Endothelial cell of umbilical vein (primary cell): ENCODE results near the gene GSTM4. TPM values are rescaled to one million over a fixed set of nuclear protein-coding genes. Genes with fewer than 3 reads are reported as not detected.

Experiments
- BruUV-seq: library from RNA; stranded (reverse); fragments of 400-500 nt; replicated peaks from 2 replicates; lab custom pipeline; 2021; lab: Mats Ljungman, UMichigan
- CTCF ChIA-PET: fragments of 300-600, 350-600 bp; sonication (Branson Sonifier 250); formaldehyde crosslinking; loops from one replicate; lab custom pipeline; 2021; ENCODE audit warnings: antibody characterized with exemption, inconsistent platforms; lab: Charles Lee
- POLR2A ChIA-PET: fragments of 300-600, 350-600 bp; sonication (Branson Sonifier 250); formaldehyde crosslinking; loops from one replicate; lab custom pipeline; 2021; ENCODE audit warnings: antibody characterized with exemption, inconsistent platforms; lab: Charles Lee
- DNase-seq: peaks from one replicate; pipeline ENCODE4 v3.0.0-alpha.2; 2011; ENCODE audit warnings: low read depth, low spot score
- FAIRE-seq: peaks from 2 replicates; lab custom pipeline; 2011; peaks lifted over from hg19 to GRCh38; lab: Jason Lieb, UNC
- H2AFZ ChIP-seq: 2 replicates; pipeline ENCODE4 v1.6.0; 2012; ENCODE audit warnings: low read depth, low read length, control low read depth, inconsistent platforms
- H3K27ac ChIP-seq: 2 replicates; pipeline ENCODE4 v1.5.1; 2011; ENCODE audit warnings: low read depth, mild to moderate bottlenecking, control low read depth, low read length, moderate library complexity; ENCODE audit not compliant: insufficient read depth
- H3K27me3 ChIP-seq, 2 experiments: 2 replicates each; pipeline versions ENCODE4 v1.6.0 to v1.6.1; 2011; ENCODE audit warnings: low read length in 2 of 2, mixed read lengths in 1 of 2; ENCODE audit not compliant: control insufficient read depth in 2 of 2, insufficient read depth in 2 of 2
- H3K36me3 ChIP-seq, 2 experiments: 2 replicates in 1 of 2; 3 replicates in 1 of 2; pipeline ENCODE4 v1.5.1; 2011; ENCODE audit warnings: low read length in 2 of 2, mild to moderate bottlenecking in 1 of 2, moderate library complexity in 1 of 2; ENCODE audit not compliant: control insufficient read depth in 2 of 2, insufficient read depth in 2 of 2; ENCODE audit errors: extremely low read depth in 1 of 2
- H3K4me1 ChIP-seq: 3 replicates; pipeline ENCODE4 v1.5.1; 2011; ENCODE audit warnings: mild to moderate bottlenecking, low read length; ENCODE audit not compliant: control insufficient read depth, insufficient read depth; ENCODE audit errors: extremely low read depth
- H3K4me2 ChIP-seq: 2 replicates; pipeline ENCODE4 v1.6.1; 2011; ENCODE audit warnings: low read length, control low read depth, mixed read lengths; ENCODE audit not compliant: insufficient read depth
- H3K4me3 ChIP-seq, 3 experiments: fragments of 200-600 bp in 1 of 3; sonication (generic), shearing (Covaris generic) in 1 of 3; replicated peaks in 1 of 3; 2 replicates each; pipeline ENCODE4 v1.5.1; 2011 to 2016; ENCODE audit warnings: control low read depth in 3 of 3, low read length in 3 of 3, mild to moderate bottlenecking in 2 of 3, inconsistent platforms in 1 of 3, low read depth in 1 of 3, moderate library complexity in 1 of 3; ENCODE audit not compliant: insufficient read depth in 1 of 3
- H3K79me2 ChIP-seq: 2 replicates; pipeline ENCODE4 v1.6.0; 2012; ENCODE audit warnings: low read length, inconsistent platforms; ENCODE audit not compliant: control insufficient read depth, insufficient read depth
- H3K9ac ChIP-seq: replicated peaks from 2 replicates; pipeline ENCODE3; 2011; ENCODE audit warnings: low read length, control low read depth; ENCODE audit not compliant: insufficient read depth; ENCODE audit errors: extremely low read depth
- H3K9me1 ChIP-seq: replicated peaks from 3 replicates; pipeline ENCODE4 v1.6.0; 2011; ENCODE audit warnings: mild to moderate bottlenecking, low read length; ENCODE audit not compliant: control insufficient read depth, insufficient read depth; ENCODE audit errors: extremely low read depth
- H3K9me3 ChIP-seq: replicated peaks from 2 replicates; pipeline ENCODE4 v1.5.1; 2012; ENCODE audit warnings: low read length, inconsistent platforms; ENCODE audit not compliant: control insufficient read depth, insufficient read depth
- H4K20me1 ChIP-seq: replicated peaks from 2 replicates; pipeline ENCODE3; 2011; ENCODE audit warnings: mild to moderate bottlenecking, low read length; ENCODE audit not compliant: control insufficient read depth, insufficient read depth; ENCODE audit errors: extremely low read depth
- GATA2 ChIP-seq: IDR thresholded peaks from 2 replicates; pipeline ENCODE4 v1.7.0; 2011; ENCODE audit warnings: low read depth, mild to moderate bottlenecking, moderate library complexity, mixed read lengths, low read length; ENCODE audit not compliant: insufficient read length, insufficient read depth
- JUN ChIP-seq: IDR thresholded peaks from 2 replicates; pipeline ENCODE4 v1.6.1; 2011; ENCODE audit warnings: borderline replicate concordance, low read depth; ENCODE audit not compliant: insufficient read length, insufficient read depth
- MYC ChIP-seq: IDR thresholded peaks from one replicate; pipeline ENCODE4 v1.6.1; 2011; ENCODE audit warnings: mild to moderate bottlenecking, low read depth, low read length
- POLR2AphosphoS5 ChIP-seq: IDR thresholded peaks from 2 replicates; pipeline ENCODE4 v1.6.1; 2012; ENCODE audit warnings: low read depth, mild to moderate bottlenecking, control low read depth, low read length, moderate library complexity; ENCODE audit not compliant: insufficient read depth
- dilution Hi-C: fragments of 300-500 bp; cut with MboI; formaldehyde crosslinking; loops from one replicate; pipeline ENCODE4 v1.15.0; 2019; ENCODE audit warnings: low sequenced_read_pairs; ENCODE audit not compliant: extremely low pct_ligation_motif_present
- intact Hi-C: fragments of 100-400 bp; cut with micrococcal nuclease; formaldehyde crosslinking; loops from one replicate; pipeline ENCODE4 v1.10.0; 2022
- polyA plus RNA-seq, 4 experiments: library from polyadenylated mRNA; depleted of rRNA in 3 of 4; stranded (reverse) in 3 of 4; unstranded in 1 of 4; fragments of >200 nt; gene quantifications; 2 replicates each; pipeline versions ENCODE4 v1.2.1 to v1.2.3, GENCODE V29; 2011 to 2012; ENCODE audit warnings: missing spikeins in 1 of 4
- total RNA-seq: library from RNA; stranded (reverse); gene quantifications from 2 replicates; pipeline ENCODE4 v1.2.3, GENCODE V29; 2021
- TF ChIP-seq, protein P1 (sequence below), 2 donors: IDR thresholded peaks; 1 replicate in 1 of 2; 2 replicates in 1 of 2; pipeline ENCODE4 v1.5.1; 2011; ENCODE audit warnings: low read length in 2 of 2, mild to moderate bottlenecking in 2 of 2, moderate library complexity in 2 of 2, control low read depth in 1 of 2, inconsistent platforms in 1 of 2, low read depth in 1 of 2; ENCODE audit not compliant: insufficient read depth in 1 of 2; ENCODE audit errors: extremely low read depth in 1 of 2
- TF ChIP-seq, protein P2 (sequence below): IDR thresholded peaks from 2 replicates; pipeline ENCODE4 v1.6.1; 2011; ENCODE audit not compliant: insufficient read depth, insufficient read length

Gene GSTM4
- total and polyA plus RNA-seq, 2 donors (not counting 3 experiments of a cell fraction or from before 2014, with no cell fraction given), result 9.5 to 11.6 TPM

DNA sequence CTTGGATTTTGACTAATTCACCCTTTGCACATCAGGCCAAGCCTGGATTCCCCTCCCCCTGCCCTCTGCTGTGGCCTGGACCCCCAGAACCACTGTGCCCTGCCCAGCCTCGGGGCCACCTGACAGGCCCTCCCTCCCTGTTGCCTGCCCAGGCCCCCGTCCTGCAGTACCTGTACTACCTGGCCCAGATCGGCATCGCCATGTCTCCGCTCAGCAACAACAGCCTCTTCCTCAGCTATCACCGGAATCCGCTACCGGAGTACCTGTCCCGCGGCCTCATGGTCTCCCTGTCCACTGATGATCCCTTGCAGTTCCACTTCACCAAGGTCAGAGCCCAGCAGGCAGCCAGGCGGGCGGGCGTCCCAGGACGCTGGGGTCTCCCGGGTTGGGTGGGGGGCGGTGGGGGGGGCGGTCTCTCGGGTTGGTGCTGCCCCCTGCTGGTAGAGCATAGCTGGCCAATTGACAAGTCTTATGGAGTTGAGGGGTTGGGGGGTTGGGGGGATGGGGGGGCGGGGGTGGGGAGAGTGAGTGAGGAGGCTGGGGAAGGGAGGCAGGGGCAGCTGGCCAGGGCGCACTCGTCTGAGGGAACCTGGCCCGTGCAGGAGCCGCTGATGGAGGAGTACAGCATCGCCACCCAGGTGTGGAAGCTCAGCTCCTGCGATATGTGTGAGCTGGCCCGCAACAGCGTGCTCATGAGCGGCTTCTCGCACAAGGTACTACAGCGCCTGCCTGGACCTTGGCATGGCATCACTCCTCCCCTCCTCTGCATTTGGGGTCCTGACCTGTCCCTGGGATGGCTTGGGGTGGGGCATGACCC is 25.6 kb upstream of the GSTM4 start:
- intact Hi-C loops (loop anchor here (1.0 kb wide), 1 partner anchor 84 kb away; no protein-coding TSS in a partner anchor), dilution Hi-C loops (no loop called here)
- no peaks in the 10 kb centered on the region for H4K20me1 ChIP-seq
- H3K4me3 ChIP-seq, result no peak overlapping the region
- DNase-seq (no peak), FAIRE-seq (no peak)
- H3K27me3 ChIP-seq, result no peaks in the 10 kb centered on the region
- H3K36me3 ChIP-seq, result peaks cover 9 to 47% of the 10 kb centered on the region in 2 experiments
- no peak overlapping the region for H3K4me2 ChIP-seq
- H3K27ac ChIP-seq, result no peak overlapping the region
- H3K9me3 ChIP-seq, result no peaks in the 10 kb centered on the region
- H3K9me1 ChIP-seq, result no peaks in the 10 kb centered on the region
- no peaks in the 10 kb centered on the region for H3K4me1 ChIP-seq
- peaks cover 2% of the 10 kb centered on the region for H3K79me2 ChIP-seq
- ChIA-PET CTCF (interaction anchor here (0.6 to 15.2 kb wide), 34 partner anchors 9 to 354 kb away, joined by 3 to 565 read pairs (median 5); partner anchors contain the start of genes AHCYL1, AMPD2, GNAI3 and GNAT2), POLR2A (interaction anchor here (2.2 kb wide), 1 partner anchor 82 kb away, joined by 11 read pairs; the partner anchor contains the start of gene GNAI3)
- no TSS peak for BruUV-seq
- TF ChIP-seq MYC (no peak), GATA2 (no peak), JUN (no peak), POLR2AphosphoS5 (no peak)
- TF ChIP-seq, protein P1, sequence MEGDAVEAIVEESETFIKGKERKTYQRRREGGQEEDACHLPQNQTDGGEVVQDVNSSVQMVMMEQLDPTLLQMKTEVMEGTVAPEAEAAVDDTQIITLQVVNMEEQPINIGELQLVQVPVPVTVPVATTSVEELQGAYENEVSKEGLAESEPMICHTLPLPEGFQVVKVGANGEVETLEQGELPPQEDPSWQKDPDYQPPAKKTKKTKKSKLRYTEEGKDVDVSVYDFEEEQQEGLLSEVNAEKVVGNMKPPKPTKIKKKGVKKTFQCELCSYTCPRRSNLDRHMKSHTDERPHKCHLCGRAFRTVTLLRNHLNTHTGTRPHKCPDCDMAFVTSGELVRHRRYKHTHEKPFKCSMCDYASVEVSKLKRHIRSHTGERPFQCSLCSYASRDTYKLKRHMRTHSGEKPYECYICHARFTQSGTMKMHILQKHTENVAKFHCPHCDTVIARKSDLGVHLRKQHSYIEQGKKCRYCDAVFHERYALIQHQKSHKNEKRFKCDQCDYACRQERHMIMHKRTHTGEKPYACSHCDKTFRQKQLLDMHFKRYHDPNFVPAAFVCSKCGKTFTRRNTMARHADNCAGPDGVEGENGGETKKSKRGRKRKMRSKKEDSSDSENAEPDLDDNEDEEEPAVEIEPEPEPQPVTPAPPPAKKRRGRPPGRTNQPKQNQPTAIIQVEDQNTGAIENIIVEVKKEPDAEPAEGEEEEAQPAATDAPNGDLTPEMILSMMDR (IDR thresholded peaks at IDR 0.05; ENCODE audit: extremely low read depth in 1 of 2, insufficient read depth in 1 of 2, low read depth in 1 of 2, low read length in 2 of 2), result peak in 1 of 2 donors; percentile 26
- TF ChIP-seq, protein P2, sequence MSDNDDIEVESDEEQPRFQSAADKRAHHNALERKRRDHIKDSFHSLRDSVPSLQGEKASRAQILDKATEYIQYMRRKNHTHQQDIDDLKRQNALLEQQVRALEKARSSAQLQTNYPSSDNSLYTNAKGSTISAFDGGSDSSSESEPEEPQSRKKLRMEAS, result no peak
- no peak overlapping the region for H2AFZ ChIP-seq
- H3K9ac ChIP-seq, result no peak overlapping the region
